Right lung (tissue), 5 donors: ENCODE measurements around the gene ZNF628. TPM values are rescaled to one million over a fixed set of nuclear protein-coding genes. Genes with fewer than 3 reads are reported as not detected.
"Not testable (repeated sequence)": the region's sequence is repeated elsewhere in the genome, so short reads cannot be mapped to it uniquely, and the experiment has no call there.

Experiments
- DNase-seq, 2 donors: peaks; one replicate each; pipeline ENCODE4 v3.0.0-alpha.2; 2013
- polyA plus RNA-seq, 5 donors: library from polyadenylated mRNA; unstranded; fragments of 120-200 nt; gene quantifications; one replicate each; pipeline versions ENCODE4 v1.2.1 to v1.2.3, GENCODE V29; 2013; ENCODE audit warnings: inconsistent platforms in 1 of 5, low replicate concordance in 1 of 5; ENCODE audit not compliant: insufficient read length in 5 of 5, insufficient read depth in 1 of 5

The ZNF628 gene
- polyA plus RNA-seq, 5 donors: 2.0 to 7.0 (median 2.2) TPM

DNA sequence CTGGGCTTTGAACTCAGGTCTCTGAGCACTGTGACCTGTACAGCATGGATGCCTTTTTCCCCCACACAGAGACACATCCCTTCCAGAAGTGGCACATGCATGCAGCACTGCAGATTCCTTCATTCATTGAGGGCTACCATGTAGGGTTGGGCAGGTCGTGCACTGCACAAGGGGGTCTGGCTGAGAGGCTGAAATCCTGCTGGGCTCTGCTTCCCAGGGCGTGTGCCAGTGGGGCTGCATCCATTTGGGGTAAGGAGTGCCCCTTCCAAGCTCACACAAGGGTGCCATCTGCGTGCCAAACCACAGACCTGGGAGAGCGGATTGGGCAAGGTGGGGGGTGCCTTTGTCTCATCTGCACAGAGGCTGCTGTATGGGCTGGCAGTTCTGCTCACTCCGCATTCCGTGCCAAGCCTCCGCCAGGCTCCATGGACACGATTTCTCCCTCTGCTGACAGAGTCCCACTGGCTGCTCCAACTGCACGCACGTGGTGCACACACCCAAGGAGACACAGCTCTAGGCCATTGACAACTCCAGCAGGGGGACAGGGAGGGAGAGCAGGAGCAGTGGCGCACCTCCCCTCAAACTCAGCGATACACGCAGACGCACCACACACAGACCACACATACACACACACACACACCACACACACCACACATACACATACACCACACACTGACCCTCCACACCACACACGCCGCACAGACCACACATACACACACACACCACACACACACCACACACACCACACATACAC, 28.8 kb upstream of the ZNF628 start:
- no peak for DNase-seq

DNA sequence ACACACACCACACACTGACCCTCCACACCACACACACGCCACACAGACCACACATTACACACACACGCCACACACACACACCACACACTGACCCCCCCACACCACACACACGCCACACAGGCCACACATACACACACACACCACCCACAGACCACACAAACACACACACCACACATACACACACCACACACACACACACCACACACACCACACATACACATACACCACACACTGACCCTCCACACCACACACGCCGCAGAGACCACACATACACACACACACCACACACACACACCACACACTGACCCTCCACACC, 28.3 kb upstream of the ZNF628 start:
- not testable (repeated sequence) for DNase-seq

- no peak for DNase-seq
Observed at GRCh38 chr19:55449469-55449868, 26.9 kb upstream of the ZNF628 start.

DNA sequence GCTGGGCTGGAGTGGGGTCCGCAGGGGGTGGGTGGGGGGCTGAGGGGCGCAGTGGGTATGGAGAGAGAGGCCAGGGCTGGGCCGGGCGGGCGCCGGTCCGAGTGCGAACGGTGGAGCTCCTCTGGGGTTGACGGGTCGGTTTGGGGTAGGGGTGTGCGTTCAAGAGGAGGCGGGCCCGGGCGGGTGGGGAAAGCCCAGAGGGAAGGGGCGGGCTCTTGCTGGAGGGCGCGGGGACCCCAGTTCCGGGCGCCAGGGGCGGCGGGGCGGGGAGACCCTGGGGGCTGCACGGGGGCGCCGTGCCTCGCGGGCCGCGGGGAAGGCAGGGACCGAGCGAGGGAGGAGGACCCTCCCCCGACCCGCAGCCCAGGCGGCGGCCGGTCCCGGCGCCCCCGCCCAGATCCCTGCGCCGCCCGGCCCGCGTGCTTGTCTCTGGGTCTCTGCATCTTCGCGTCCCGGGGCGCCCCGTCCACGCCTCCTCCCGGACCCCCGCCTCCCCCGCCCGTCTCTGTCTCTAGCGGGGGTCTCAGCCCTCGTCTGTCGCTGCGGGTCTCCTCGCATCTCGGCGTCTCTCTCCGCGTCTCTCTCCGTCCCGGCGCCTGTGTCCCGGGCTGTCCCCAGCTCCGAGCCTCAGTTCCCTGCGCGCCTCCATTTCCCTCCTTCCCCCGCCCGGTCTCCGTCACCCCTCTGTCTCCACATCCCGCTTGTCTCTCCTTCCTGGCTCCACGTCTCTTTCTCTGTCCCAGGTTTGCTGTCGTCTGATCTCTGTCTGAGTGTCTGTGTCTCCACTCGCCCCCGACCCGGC, 25.1 kb upstream of the ZNF628 start:
- DNase-seq: no peak

DNA sequence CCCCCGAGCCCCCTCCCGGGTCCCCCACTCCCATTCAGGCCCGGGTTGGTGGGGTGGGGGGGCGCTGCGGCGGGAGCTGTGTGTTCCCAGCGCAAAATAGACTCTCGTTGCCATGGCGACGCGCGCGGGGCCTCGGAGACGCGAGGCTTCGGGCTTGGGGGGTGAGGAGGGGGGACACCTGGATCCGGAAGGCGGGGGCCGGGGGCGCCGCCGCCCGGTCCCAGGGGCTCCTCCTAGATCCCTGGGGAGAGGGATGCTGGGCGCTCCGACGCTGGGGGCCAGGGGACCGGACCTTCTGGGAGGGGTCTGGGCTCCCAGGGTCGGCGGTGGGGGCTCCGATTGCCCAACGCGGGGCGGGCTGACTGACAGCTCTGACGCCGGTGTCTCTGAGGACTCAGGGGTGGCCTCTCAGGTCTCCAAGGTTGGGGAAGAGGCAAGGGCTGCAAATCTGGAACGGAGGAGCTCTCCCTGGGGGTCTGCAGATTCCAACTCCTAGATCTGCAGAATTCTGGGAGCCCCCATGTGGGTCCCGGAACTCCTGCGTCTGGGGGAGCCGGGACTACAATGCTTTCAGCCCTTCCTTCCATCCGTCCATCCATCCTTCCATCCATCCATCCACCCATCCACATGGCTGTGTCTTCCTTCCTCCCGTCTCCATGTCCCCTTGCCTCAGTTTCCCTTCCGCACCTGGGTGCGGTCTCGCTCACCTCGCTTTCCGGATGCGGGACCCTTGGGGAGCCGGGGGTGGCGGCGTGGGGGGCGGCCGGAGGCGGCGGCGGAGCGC, 24.3 kb upstream of the ZNF628 start:
- no peak for DNase-seq

GRCh38 chr19:55452749-55453346, 23.6 kb upstream of the ZNF628 start:
- DNase-seq: peak; percentile 80

DNA sequence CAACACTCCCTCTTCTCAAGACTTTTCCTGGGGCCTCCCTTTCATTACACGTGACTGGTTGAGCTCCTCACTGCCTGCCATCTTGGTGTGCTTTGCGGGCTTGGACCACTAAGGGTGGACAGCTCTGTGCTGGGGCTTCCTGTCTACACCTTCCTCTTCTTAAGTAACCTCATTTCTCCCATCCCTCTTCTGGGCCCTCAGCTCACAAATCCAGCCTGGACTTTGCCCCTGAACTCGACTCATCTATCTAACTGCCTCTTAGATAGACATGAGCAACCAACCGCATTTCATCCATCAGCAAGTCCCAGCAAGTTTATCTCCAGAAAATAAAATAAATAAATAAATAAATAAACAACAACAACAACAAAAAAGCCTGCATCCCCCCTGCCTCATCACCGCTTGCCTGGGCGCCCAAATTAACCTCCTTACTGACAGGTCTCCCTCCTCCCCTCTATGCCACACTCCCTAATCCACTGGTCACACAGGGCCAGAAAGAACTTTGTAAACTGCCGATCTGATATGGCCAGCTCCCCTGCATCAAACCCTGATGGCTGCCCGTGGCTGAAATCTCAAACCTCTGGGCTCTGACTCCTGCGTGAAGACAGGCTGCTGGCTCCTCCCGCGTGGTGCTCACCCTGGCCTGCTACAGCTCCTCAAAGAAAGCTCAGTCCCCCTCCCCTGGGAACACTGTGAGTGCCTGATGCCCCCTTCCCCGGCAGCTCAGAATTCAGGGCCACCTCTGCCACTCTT, 22.7 kb upstream of the ZNF628 start:
- DNase-seq: no peak

GRCh38 chr19:55454787-55455243, 21.6 kb upstream of the ZNF628 start:
- DNase-seq: no peak

- no peak for DNase-seq
Observed at GRCh38 chr19:55455576-55456235, 20.7 kb upstream of the ZNF628 start.

DNA sequence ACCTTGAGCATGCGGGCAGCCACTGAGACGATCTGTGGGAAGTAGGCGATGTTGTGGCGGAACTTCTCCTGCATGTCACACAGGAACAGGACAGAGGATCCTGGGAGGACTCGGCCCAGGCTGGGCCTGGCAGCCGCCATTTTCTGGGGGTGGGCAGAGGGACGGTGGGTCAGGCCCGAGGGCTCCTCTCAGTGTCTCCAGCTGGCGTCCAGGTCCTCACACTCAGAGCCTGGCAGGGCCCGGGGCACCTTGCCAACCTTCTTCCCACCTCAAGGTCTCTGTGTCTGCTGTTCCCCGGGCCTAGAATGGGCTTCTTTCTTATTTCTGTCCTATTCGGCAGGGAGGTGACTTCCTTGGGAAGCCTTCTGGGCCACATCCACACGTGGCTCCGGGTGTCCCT, 20.1 kb upstream of the ZNF628 start:
- no peak for DNase-seq

DNA sequence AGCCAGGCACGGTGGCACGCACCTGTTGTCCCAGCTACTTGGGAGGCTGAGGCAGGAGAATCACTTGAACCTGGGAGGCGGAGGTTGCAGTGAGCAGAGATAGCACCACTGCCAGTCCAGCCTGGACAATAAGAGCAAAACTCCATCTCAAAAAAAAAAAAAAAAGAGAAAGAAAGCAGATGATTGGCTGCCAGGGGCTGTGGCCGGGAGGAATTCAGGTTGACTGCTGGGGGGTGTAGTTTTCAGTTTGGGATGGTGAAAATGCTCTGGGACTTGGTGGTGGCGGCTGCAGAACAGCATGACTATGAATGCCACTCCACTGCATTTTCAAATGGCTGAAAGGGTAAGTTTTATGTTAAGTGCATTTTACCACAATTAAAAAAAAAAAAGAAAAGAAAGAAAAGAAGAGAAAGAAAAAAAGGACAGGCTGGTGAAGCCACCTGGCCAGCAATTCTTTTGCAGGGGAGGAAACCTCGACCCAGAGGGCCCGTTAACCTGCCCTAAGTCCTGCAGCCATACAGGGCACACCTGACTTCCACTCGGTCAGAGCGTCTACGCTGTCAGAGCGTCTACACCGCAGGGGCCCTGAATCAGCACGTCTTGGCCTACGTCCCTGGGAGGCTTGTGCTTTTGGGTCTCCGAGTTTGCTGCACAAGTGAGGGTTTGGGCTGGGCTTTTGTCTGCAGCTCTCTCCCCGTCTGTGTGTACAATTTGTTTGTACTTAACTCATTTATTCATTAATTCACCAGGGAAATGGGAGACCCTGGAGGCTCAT, 18.5 kb upstream of the ZNF628 start:
- DNase-seq: no peak

DNA sequence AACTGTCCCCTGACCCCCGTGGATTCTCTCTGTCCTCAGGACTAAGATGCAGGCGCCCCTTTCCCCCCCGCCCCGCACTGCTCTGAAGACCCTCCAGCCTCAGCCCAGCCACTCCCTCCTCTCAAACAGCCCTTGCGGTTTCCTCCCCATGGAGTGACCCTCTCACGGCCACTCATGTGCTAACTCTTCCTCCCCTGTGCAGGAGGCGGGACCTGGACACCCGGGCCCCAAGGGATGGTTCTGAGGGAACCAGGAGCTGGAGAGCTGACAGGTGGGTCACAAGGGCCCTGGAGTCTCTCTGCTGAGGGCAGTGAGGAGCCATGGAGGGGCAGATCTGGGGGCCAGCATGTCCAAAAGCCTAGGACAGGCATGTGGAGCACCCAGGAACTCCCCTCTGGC, 16.9 kb upstream of the ZNF628 start:
- no peak for DNase-seq

DNA sequence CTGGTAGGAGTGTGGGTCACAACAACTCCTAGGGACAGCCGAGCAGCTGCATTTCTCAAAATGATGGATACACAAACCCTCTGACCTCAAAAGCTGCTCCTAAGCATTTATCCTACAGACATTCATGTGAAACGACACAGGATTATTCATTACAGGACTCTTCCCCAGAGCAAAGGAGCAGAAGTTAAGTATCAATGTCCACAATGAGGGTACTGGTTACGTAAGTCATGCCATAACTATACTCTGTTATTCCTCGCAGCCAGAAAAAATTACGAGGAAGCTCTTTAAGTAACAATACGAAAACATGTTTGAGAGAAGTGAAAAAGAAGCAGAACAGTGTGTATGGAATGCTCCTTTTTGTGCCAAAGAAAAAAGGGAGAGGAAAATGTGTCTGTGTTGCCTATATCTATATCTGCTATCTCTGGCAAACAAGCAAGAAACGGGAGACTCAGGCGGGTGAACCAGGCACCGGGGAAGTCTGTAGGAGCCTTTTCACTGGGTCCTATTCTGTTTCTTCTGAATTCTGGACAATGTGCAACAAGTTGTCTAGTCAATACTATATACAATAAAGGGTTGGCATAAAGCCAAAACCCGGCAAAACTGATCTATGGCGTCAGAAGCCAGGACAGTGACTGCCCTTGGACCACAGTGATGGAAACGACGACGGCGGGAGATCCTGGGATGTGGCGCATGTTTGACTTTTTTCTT, 16.3 kb upstream of the ZNF628 start:
- DNase-seq: peak; percentile 43 to 60

DNA sequence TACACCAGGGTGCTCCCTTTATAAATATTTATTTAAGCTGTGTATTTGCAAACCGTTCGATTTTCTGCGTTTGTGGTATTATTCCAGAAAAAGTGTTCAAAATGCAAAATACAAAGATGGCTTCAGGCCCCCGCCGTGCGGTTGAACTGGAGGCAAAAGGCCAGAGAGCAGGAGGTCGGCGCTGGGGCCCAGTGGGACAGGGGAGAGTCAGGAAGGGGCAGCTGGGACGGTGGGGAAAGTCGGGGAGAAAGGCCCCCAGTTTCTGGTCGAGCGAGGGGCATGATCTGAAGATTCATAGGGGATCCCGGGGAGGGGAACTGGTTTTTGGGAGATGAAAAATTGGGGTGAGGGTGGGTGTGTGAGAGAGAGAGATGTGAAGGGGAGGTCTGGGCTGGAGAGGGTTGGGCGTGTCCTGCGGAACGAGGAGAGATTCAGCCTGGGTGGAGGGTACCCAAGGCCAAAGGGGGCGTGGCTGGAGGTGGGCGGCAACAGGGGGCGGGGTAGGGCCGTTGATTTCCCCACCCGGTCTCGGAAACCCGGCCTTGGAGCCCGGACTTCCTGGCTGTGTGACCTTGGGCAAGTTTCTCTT, 15.7 kb upstream of the ZNF628 start:
- DNase-seq: peak; percentile 83 to 84

DNA sequence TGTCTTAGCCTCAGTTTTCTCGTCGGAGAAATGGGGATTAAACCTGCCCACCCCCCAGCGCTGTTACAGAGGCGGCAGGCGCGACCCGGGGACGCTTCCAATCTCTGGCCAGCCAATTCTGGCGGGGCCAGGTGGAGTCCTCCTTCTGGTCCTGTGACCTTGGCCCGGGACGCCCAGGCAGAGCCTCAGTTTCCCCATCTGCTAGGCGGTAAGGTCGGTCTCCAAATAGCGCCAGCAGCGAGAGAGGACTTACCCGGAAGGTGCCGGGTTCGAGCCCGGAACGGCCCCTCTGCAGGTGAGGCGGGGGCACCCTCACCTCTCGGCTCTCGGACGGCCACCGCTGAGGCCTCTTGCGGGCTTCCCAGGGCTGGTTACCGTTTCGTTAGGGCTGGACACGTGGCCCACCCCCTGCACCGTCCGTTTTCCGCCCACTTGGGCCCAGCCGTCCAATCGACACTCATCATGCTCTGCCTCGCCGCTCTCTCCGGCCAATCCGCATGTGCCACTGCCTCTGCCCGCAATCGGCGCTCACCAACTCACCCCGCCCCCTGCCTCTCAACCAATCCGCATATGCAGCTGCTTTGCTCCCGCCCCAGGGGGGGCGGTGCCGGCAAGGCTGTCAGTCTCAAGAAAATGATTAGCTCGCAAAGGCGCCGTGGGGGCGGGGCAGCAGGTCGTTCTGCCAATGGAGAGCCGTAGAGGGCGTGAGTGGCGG, 15.0 kb upstream of the ZNF628 start, which contains the start of gene ISOC2:
Gene ISOC2 (minus strand): TSS at position 384 of the 715 bp plus-strand sequence. CDS start 5,156 bp downstream, outside the sequence.
- DNase-seq: peak; percentile 100

GRCh38 chr19:55461974-55462626, 14.3 kb upstream of the ZNF628 start:
- peak in 1 of 2 donors; percentile 31 for DNase-seq

DNA sequence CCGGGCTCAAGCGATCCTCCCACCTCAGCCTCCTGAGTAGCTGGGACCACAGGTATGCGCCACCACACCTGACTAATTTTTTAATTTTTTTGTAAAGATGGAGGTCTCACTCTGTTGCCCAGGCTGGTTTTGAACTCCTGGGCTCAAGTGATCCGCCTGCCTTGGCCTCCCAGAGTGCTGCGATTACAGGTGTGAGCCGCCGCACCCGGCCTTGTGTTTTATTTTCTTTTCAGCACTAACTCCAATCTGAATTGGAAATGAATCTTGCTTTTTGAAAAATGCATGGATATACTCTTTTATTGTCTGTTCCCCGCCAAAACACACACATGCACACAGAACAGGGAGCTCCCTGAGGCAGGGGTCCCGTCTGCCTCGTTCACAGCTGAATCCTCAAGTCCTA, 13.7 kb upstream of the ZNF628 start:
- DNase-seq: no peak
